MM.1S (cell line): ENCODE results near the gene VAV3.

ENCODE experiments used
- EZH2 ChIP-seq: fragments of 300-600 bp; sonication (generic); optimal IDR thresholded peaks from 2 replicates; pipeline ENCODE3; 2017; ENCODE audit warnings: low read depth, mild to moderate bottlenecking, antibody characterized with exemption, low read length, mixed read lengths
- EZH2phosphoT487 ChIP-seq: fragments of 300-600 bp; sonication (generic); IDR thresholded peaks from 2 replicates; pipeline ENCODE4 v1.6.1; 2018; ENCODE audit warnings: antibody characterized with exemption, low read length
- TF ChIP-seq, protein P1 (sequence below): fragments of 300-600 bp; sonication (generic); IDR thresholded peaks from 2 replicates; pipeline ENCODE4 v1.5.1; 2016; ENCODE audit warnings: antibody characterized with exemption, low read length, mixed read lengths

- TF ChIP-seq, protein P1, sequence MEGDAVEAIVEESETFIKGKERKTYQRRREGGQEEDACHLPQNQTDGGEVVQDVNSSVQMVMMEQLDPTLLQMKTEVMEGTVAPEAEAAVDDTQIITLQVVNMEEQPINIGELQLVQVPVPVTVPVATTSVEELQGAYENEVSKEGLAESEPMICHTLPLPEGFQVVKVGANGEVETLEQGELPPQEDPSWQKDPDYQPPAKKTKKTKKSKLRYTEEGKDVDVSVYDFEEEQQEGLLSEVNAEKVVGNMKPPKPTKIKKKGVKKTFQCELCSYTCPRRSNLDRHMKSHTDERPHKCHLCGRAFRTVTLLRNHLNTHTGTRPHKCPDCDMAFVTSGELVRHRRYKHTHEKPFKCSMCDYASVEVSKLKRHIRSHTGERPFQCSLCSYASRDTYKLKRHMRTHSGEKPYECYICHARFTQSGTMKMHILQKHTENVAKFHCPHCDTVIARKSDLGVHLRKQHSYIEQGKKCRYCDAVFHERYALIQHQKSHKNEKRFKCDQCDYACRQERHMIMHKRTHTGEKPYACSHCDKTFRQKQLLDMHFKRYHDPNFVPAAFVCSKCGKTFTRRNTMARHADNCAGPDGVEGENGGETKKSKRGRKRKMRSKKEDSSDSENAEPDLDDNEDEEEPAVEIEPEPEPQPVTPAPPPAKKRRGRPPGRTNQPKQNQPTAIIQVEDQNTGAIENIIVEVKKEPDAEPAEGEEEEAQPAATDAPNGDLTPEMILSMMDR = no peak
- TF ChIP-seq EZH2phosphoT487 (no peak), EZH2 (no peak)
These were observed 275.8 kb downstream of the VAV3 start for GRCh38 chr1:107689159-107689558.
